Ovary (tissue), 3 donors: Measurements from ENCODE around the gene KCNJ5.

Experiments
- CTCF ChIP-seq, 3 donors: fragments of 450-650 bp in 2 of 3; fragments of 200-600 bp in 1 of 3; IDR thresholded peaks; one replicate each; pipeline versions ENCODE4 v1.5.1 to v1.8.0; 2016 to 2022; ENCODE audit warnings: antibody characterized with exemption in 3 of 3, mild to moderate bottlenecking in 1 of 3
- EP300 ChIP-seq: sonication (generic); formaldehyde crosslinking; IDR thresholded peaks from one replicate; pipeline ENCODE4 v1.6.1; 2017; ENCODE audit warnings: antibody characterized with exemption
- POLR2A ChIP-seq: fragments of 450-650 bp; IDR thresholded peaks from one replicate; pipeline ENCODE4 v1.6.1; 2017; ENCODE audit warnings: antibody characterized with exemption, mild to moderate bottlenecking, moderate library complexity
- donor health status: DM: no; HTN: no; CAD: no.

GRCh38 chr11:128916681-128917080 is 25.5 kb downstream of the KCNJ5 start:
- TF ChIP-seq POLR2A (no peak), CTCF (IDR thresholded peaks at IDR 0.05) (no peak), EP300 (no peak)
